IMR-90 (cell line): ENCODE measurements around the gene COL4A5. TPM values are rescaled to one million over a fixed set of nuclear protein-coding genes. Genes with fewer than 3 reads are reported as not detected.
"Not testable (repeated sequence)": the region's sequence is repeated elsewhere in the genome, so short reads cannot be mapped to it uniquely, and the experiment has no call there.

Experiments used
- ATAC-seq: fragments of 200-7000 bp; cut with Tn5 transposase; 2 replicates; pipeline ENCODE4 v1.9.1; 2020; ENCODE audit warnings: low read depth, mild to moderate bottlenecking, moderate library complexity
- Bru-seq: library from RNA; stranded (reverse); fragments of 400-500 nt; gene quantifications from one replicate; lab custom pipeline; 2021; lab: Mats Ljungman, UMichigan
- BruChase-seq, 2 experiments: library from RNA; stranded (reverse); fragments of 400-500 nt; gene quantifications; one replicate each; lab custom pipeline; 2021; lab: Mats Ljungman, UMichigan
- BruUV-seq: library from RNA; stranded (reverse); fragments of 400-500 nt; replicated peaks from 2 replicates; lab custom pipeline; 2021; lab: Mats Ljungman, UMichigan
- CTCF ChIA-PET: fragments of 300-600 bp; formaldehyde crosslinking; extraction: SDS; loops from one replicate; lab custom pipeline; 2021; ENCODE audit warnings: antibody characterized with exemption; lab: Yijun Ruan, JAX
- POLR2A ChIA-PET: fragments of 300-600 bp; sonication (Branson Sonifier 250); formaldehyde crosslinking; loops from one replicate; lab custom pipeline; 2022; ENCODE audit warnings: antibody characterized with exemption; ENCODE audit not compliant: unreplicated experiment; lab: Charles Lee
- DNase-seq: peaks from one replicate; pipeline ENCODE4 v3.0.0; 2013
- H2AFZ ChIP-seq: replicated peaks from 2 replicates; pipeline ENCODE3; 2013; ENCODE audit warnings: low read length, mild to moderate bottlenecking; ENCODE audit not compliant: poor library complexity
- H2AK5ac ChIP-seq: 2 replicates; pipeline ENCODE4 v1.6.1; 2013; ENCODE audit warnings: low read depth, low read length, inconsistent platforms
- H2AK9ac ChIP-seq: replicated peaks from 2 replicates; pipeline ENCODE3; 2013; ENCODE audit warnings: mild to moderate bottlenecking, low read depth, low read length, moderate library complexity; ENCODE audit not compliant: poor library complexity
- H2BK120ac ChIP-seq: 2 replicates; pipeline ENCODE4 v1.6.1; 2013; ENCODE audit warnings: low read depth, low read length, inconsistent platforms
- H2BK15ac ChIP-seq: 3 replicates; pipeline ENCODE4 v1.6.1; 2013; ENCODE audit warnings: low read depth, low read length, inconsistent platforms
- H2BK20ac ChIP-seq: 2 replicates; pipeline ENCODE4 v1.6.1; 2013; ENCODE audit warnings: low read depth, mild to moderate bottlenecking, inconsistent platforms, low read length, moderate library complexity
- H2BK5ac ChIP-seq: 2 replicates; pipeline ENCODE4 v1.6.1; 2013; ENCODE audit warnings: mild to moderate bottlenecking, low read depth, low read length, inconsistent platforms; ENCODE audit not compliant: poor library complexity, severe bottlenecking
- H3K14ac ChIP-seq: replicated peaks from 2 replicates; pipeline ENCODE4 v1.6.1; 2013; ENCODE audit warnings: low read depth, low read length, inconsistent platforms
- H3K18ac ChIP-seq: 2 replicates; pipeline ENCODE4 v1.6.1; 2013; ENCODE audit warnings: low read depth, low read length, control low read depth
- H3K23ac ChIP-seq: 2 replicates; pipeline ENCODE4 v1.6.1; 2013; ENCODE audit warnings: low read depth, low read length, inconsistent platforms
- H3K27ac ChIP-seq: 2 replicates; pipeline ENCODE4 v1.5.1; 2013; ENCODE audit warnings: mild to moderate bottlenecking, control low read depth, low read length; ENCODE audit not compliant: insufficient read depth
- H3K27me3 ChIP-seq: 2 replicates; pipeline ENCODE4 v1.6.1; 2013; ENCODE audit warnings: low read length; ENCODE audit not compliant: control insufficient read depth, insufficient read depth
- H3K36me3 ChIP-seq: 2 replicates; pipeline ENCODE4 v1.6.1; 2013; ENCODE audit warnings: low read length, mixed read lengths; ENCODE audit not compliant: control insufficient read depth, insufficient read depth
- H3K4ac ChIP-seq: 2 replicates; pipeline ENCODE4 v1.6.1; 2013; ENCODE audit warnings: low read depth, low read length, inconsistent platforms
- H3K4me1 ChIP-seq: 2 replicates; pipeline ENCODE4 v1.6.1; 2013; ENCODE audit warnings: low read length, mixed read lengths; ENCODE audit not compliant: control insufficient read depth, insufficient read depth
- H3K4me2 ChIP-seq: 2 replicates; pipeline ENCODE4 v1.6.1; 2013; ENCODE audit warnings: low read depth, mild to moderate bottlenecking, control low read depth, low read length, moderate library complexity
- H3K4me3 ChIP-seq: 2 replicates; pipeline ENCODE4 v1.5.1; 2013; ENCODE audit warnings: low read depth, mild to moderate bottlenecking, control low read depth, low read length, moderate library complexity; ENCODE audit not compliant: insufficient read depth
- H3K56ac ChIP-seq: 2 replicates; pipeline ENCODE4 v1.6.1; 2013; ENCODE audit warnings: low read length, inconsistent platforms; ENCODE audit not compliant: insufficient read depth; ENCODE audit errors: extremely low read depth
- H3K79me1 ChIP-seq, 2 experiments: 2 replicates each; pipeline ENCODE4 v1.6.1; 2013; ENCODE audit warnings: low read length in 2 of 2, inconsistent platforms in 1 of 2, low read depth in 1 of 2
- H3K9ac ChIP-seq: 2 replicates; pipeline ENCODE4 v1.6.1; 2013; ENCODE audit warnings: low read depth, low read length, control low read depth
- H3K9me1 ChIP-seq: 2 replicates; pipeline ENCODE4 v1.6.1; 2013; ENCODE audit warnings: low read length, inconsistent platforms; ENCODE audit not compliant: insufficient read depth
- H3K9me3 ChIP-seq: 2 replicates; pipeline ENCODE4 v1.6.1; 2013; ENCODE audit warnings: low read length; ENCODE audit not compliant: control insufficient read depth, insufficient read depth
- H4K20me1 ChIP-seq: 2 replicates; pipeline ENCODE4 v1.6.1; 2013; ENCODE audit warnings: low read length, inconsistent platforms; ENCODE audit not compliant: insufficient read depth
- H4K5ac ChIP-seq: 2 replicates; pipeline ENCODE4 v1.6.1; 2013; ENCODE audit warnings: mild to moderate bottlenecking, low read depth, low read length, control low read depth
- H4K8ac ChIP-seq, 2 experiments: 2 replicates each; pipeline ENCODE4 v1.6.1; 2013; ENCODE audit warnings: low read depth in 2 of 2, low read length in 2 of 2, control low read depth in 1 of 2, inconsistent platforms in 1 of 2
- H4K91ac ChIP-seq: 2 replicates; pipeline ENCODE4 v1.6.1; 2013; ENCODE audit warnings: low read depth, low read length, inconsistent platforms; ENCODE audit not compliant: insufficient read depth
- CHD1 ChIP-seq: IDR thresholded peaks from 2 replicates; pipeline ENCODE4 v1.6.1; 2012; ENCODE audit warnings: low read depth, low read length, improper control_type of control experiment
- MAZ ChIP-seq: IDR thresholded peaks from 2 replicates; pipeline ENCODE4 v1.6.1; 2012; ENCODE audit warnings: low read depth, mild to moderate bottlenecking, low read length, improper control_type of control experiment, moderate library complexity, borderline replicate concordance
- WGBS, 2 experiments: methylation state at CpG; one replicate each; pipeline versions ENCODE4 v1.1.5 to v1.1.7; 2013; ENCODE audit warnings: missing lambda C conversion rate in 2 of 2; ENCODE audit not compliant: insufficient read length in 1 of 2; ENCODE audit errors: extremely low coverage in 2 of 2; 5-methylcytosine and 5-hydroxymethylcytosine counted together
- dilution Hi-C: fragments of 300-500 bp; cut with HindIII; formaldehyde crosslinking; loops from one replicate; pipeline ENCODE4 v1.14.3; 2018; ENCODE audit warnings: low sequenced_read_pairs; ENCODE audit not compliant: unreplicated experiment
- in situ Hi-C: fragments of 300-500 bp; cut with MboI; formaldehyde crosslinking; loops from 3 replicates; pipeline ENCODE4 v1.14.3; 2019; ENCODE audit warnings: low sequenced_read_pairs, inconsistent platforms, mixed read lengths
- intact Hi-C: fragments of 100-400 bp; cut with micrococcal nuclease; formaldehyde crosslinking; loops from 2 replicates; pipeline ENCODE4 v1.10.0; 2022
- long read RNA-seq: library from polyadenylated mRNA; unstranded; transcript quantifications from one replicate; pipeline ENCODE4 v2.0.0, GENCODE V29; 2021; ENCODE audit not compliant: unreplicated experiment
- polyA plus RNA-seq, 3 experiments: library from polyadenylated mRNA; depleted of rRNA; stranded (reverse); fragments of >200 nt; gene quantifications; 2 replicates each; pipeline ENCODE4 v1.2.3, GENCODE V29; 2012; ENCODE audit warnings: low replicate concordance in 1 of 3
- total RNA-seq: library from RNA; depleted of rRNA; stranded (reverse); fragments of >200 nt; gene quantifications from 2 replicates; pipeline ENCODE4 v1.2.3, GENCODE V29; 2012; rRNA removed

Gene COL4A5
- total RNA-seq, result 15.0 and 16.3 TPM in 2 replicates
- 21.6 and 26.6 TPM in 2 replicates for polyA plus RNA-seq (2012; rRNA removed)
- 13.1 and 20.0 TPM in 2 replicates for polyA plus RNA-seq (2012; cell fraction: cytosol; rRNA removed)
- 62.0 and 109 TPM in 2 replicates for polyA plus RNA-seq (2012; cell fraction: nucleus; rRNA removed; ENCODE audit: low replicate concordance)
- Bru-seq, nascent RNA, result percentile 86 among the genes with signal in this experiment
- BruChase-seq, experiment 1, labeled RNA remaining after a 6-hour chase, result percentile 80 among the genes with signal in this experiment
- percentile 91 among the genes with signal in this experiment for BruChase-seq, experiment 2, labeled RNA remaining after a 2-hour chase
- long read RNA-seq, full-length matches to known transcripts, result 18 of 56 reads
- long read RNA-seq, partial matches to known transcripts, result 28 of 56 reads
- long read RNA-seq, other reads (novel, unspliced or antisense), result 10 of 56 reads

GRCh38 chrX:108439426-108439942 lies at the start of gene COL4A5:
COL4A5 (plus strand) TSS chrX:108439838; CDS start chrX:108440126, 288 bp downstream.
- intact Hi-C loops, result loop anchor here (2.0 kb wide), 1 partner anchor 215 kb away; no protein-coding TSS in a partner anchor
- Histone ChIP-seq H3K27ac (peak within 1 kb of the TSS; percentile 83), H2BK120ac (peak within 1 kb of the TSS; percentile 95), H2BK15ac (no peak within 1 kb of the TSS), H2BK20ac (peak within 1 kb of the TSS; percentile 83; the same call in 1 of the 2 replicates), H2AFZ (peak within 1 kb of the TSS; percentile 88), H3K9me3 (no peaks in the 10 kb centered on the region), H3K4me3 (peak within 1 kb of the TSS; percentile 89), H3K14ac (peak within 1 kb of the TSS; percentile 79), H3K27me3 (peaks cover 5% of the 10 kb centered on the region), H3K18ac (peak within 1 kb of the TSS; percentile 90), H4K91ac (peak within 1 kb of the TSS; percentile 63), H2AK5ac (no peak within 1 kb of the TSS; the same call in 1 of the 2 replicates), H3K56ac (peak within 1 kb of the TSS; percentile 69), H3K36me3 (no peaks in the 10 kb centered on the region), H3K4me2 (peak within 1 kb of the TSS; percentile 98), H3K9ac (peak within 1 kb of the TSS; percentile 87), H3K23ac (peak within 1 kb of the TSS; percentile 86), H2BK5ac (peak within 1 kb of the TSS; percentile 65), H3K9me1 (no peaks in the 10 kb centered on the region), H4K5ac (peak within 1 kb of the TSS; percentile 88), H2AK9ac (peak within 1 kb of the TSS; percentile 20), H3K4me1 (no peaks in the 10 kb centered on the region), H3K79me1 (0 out of 4 replicates have a peak, but pooled peaks cover 0 to 3% of the 10 kb centered on the region in 2 experiments), H3K4ac (peak within 1 kb of the TSS; percentile 72), H4K8ac (peak within 1 kb of the TSS; percentile 53 to 74; a peak in 2 of 4 replicates), H4K20me1 (no peaks in the 10 kb centered on the region)
- ATAC-seq, result peak; percentile 73
- no TSS peak for BruUV-seq
- TF ChIP-seq CHD1 (no peak), MAZ (peak; percentile 56; the same call in 1 of the 2 replicates)
- WGBS, 2 experiments, result 40% methylated on average over 1 of the region's 13 CpGs; no CpG with 5 or more reads in 1 of the 2 experiments
- in situ Hi-C loops, result no loop called here
- DNase-seq, result peak; percentile 80
- ChIA-PET POLR2A (interaction anchor here (0.6 kb wide), 1 partner anchor 1318 kb away, joined by 5 read pairs; no protein-coding TSS in a partner anchor), CTCF (interaction anchor here (0.7 kb wide), 1 partner anchor 209 kb away, joined by 3 read pairs; no protein-coding TSS in a partner anchor)
- dilution Hi-C loops, result no loop called here

GRCh38 chrX:108390976-108391717 lies 48.5 kb upstream of the COL4A5 start:
- H3K4ac ChIP-seq, BruUV-seq, H3K9ac ChIP-seq, H3K27ac ChIP-seq, DNase-seq, H3K79me1 ChIP-seq, H3K14ac ChIP-seq, H2BK120ac ChIP-seq, H2BK5ac ChIP-seq, ATAC-seq, H3K9me3 ChIP-seq, H3K9me1 ChIP-seq, in situ Hi-C loops, H2BK20ac ChIP-seq, H4K20me1 ChIP-seq, H3K56ac ChIP-seq, intact Hi-C loops, H3K4me2 ChIP-seq, H3K18ac ChIP-seq, H4K8ac ChIP-seq, H2AFZ ChIP-seq, H2AK5ac ChIP-seq, H4K91ac ChIP-seq, H3K4me3 ChIP-seq, H2AK9ac ChIP-seq, H4K5ac ChIP-seq, H3K4me1 ChIP-seq, H3K36me3 ChIP-seq, H3K23ac ChIP-seq, H2BK15ac ChIP-seq, dilution Hi-C loops, POLR2A ChIA-PET, H3K27me3 ChIP-seq: not testable (repeated sequence)
- WGBS, 2 experiments, result 53% methylated on average over 2 of the region's 9 CpGs; no CpG with 5 or more reads in 1 of the 2 experiments
- CTCF ChIA-PET, result interaction anchor here (0.6 kb wide), 1 partner anchor 155 kb away, joined by 3 read pairs; no protein-coding TSS in a partner anchor
